ENCODE results near the gene TNPO2.

The TNPO2 gene

GRCh38 chr19:12696366-12697335 lies 27.1 kb downstream of the TNPO2 start, which contains the start of gene FBXW9 (continued):
- TF ChIP-seq ZBTB10 (tag by site-specific recombination; IDR thresholded peaks at IDR 0.05): no peak

GRCh38 chr19:12695997-12696365 lies 27.8 kb downstream of the TNPO2 start:
- CTCF ChIA-PET: interaction anchor here (0.6 to 1.9 kb wide), 4 partner anchors 61 to 110 kb away, joined by 3 to 4 read pairs (median 4); partner anchors contain the start of gene RNASEH2A
- Histone ChIP-seq H3K36me3 (ENCODE audit: control insufficient read depth in 2 of 2, insufficient read depth in 1 of 2, low read length in 2 of 2) (peaks cover 12 to 46% of the 10 kb centered on the region in 2 experiments), H3K27ac (ENCODE audit: extremely low read depth, low read depth, low read length) (no peak overlapping the region; the same call in 1 of the 2 replicates), H3K4me1 (ENCODE audit: control insufficient read depth, insufficient read depth, low read length) (no peaks in the 10 kb centered on the region), H3K4me3 (ENCODE audit: low read depth, low read length) (peak overlapping the region; percentile 84), H3K9me3 (ENCODE audit: control insufficient read depth, insufficient read depth, low read depth, low read length) (no peaks in the 10 kb centered on the region)
- POLR2A ChIA-PET: interaction anchor here (0.7 to 2.7 kb wide), 10 partner anchors 10 to 195 kb away, joined by 3 to 19 read pairs (median 4); partner anchors contain the start of genes DHPS, GCDH, GET3 and MAN2B1
- no peak for TF ChIP-seq ZNF76 (tag by site-specific recombination; IDR thresholded peaks at IDR 0.05; ENCODE audit: borderline replicate concordance, low read depth)
- TF ChIP-seq ZNF510 (tag by site-specific recombination; IDR thresholded peaks at IDR 0.05; ENCODE audit: insufficient replicate concordance): no peak
- TF ChIP-seq ZNF248 (tag by site-specific recombination; IDR thresholded peaks at IDR 0.05): no peak
- no peak for TF ChIP-seq ZNF571 (tag by site-specific recombination; IDR thresholded peaks at IDR 0.05)
- no peak for TF ChIP-seq ELK4 (IDR thresholded peaks at IDR 0.05; ENCODE audit: borderline replicate concordance, low read depth, low read length)
- TF ChIP-seq PRDM1 (tag by site-specific recombination; IDR thresholded peaks at IDR 0.05): no peak
- TF ChIP-seq ZNF157 (tag by site-specific recombination; IDR thresholded peaks at IDR 0.05): no peak
- TF ChIP-seq OSR2 (tag by site-specific recombination; IDR thresholded peaks at IDR 0.05): no peak
- no peak for TF ChIP-seq PRDM6 (tag by site-specific recombination; IDR thresholded peaks at IDR 0.05)
- TF ChIP-seq ZBTB11 (tag by site-specific recombination; conservative IDR thresholded peaks at IDR 0.05; ENCODE audit: low read depth): no peak
- no peak for TF ChIP-seq ZNF548 (tag by site-specific recombination; IDR thresholded peaks at IDR 0.05)
- no peak for TF ChIP-seq ZNF514 (tag by site-specific recombination; IDR thresholded peaks at IDR 0.05)
- no peak for TF ChIP-seq ZNF280D (tag by site-specific recombination; IDR thresholded peaks at IDR 0.05)
- no peak for TF ChIP-seq ZNF701 (tag by site-specific recombination; IDR thresholded peaks at IDR 0.05)
- no peak for TF ChIP-seq ZNF785 (tag by site-specific recombination; IDR thresholded peaks at IDR 0.05)
- no peak for TF ChIP-seq ZNF175 (tag by site-specific recombination; IDR thresholded peaks at IDR 0.05)
- no peak for TF ChIP-seq ZNF626 (tag by site-specific recombination; IDR thresholded peaks at IDR 0.05)
- no peak for TF ChIP-seq ZBTB21 (tag by site-specific recombination; IDR thresholded peaks at IDR 0.05)
